GDM1 (cell line): ENCODE measurements around the gene CNGA1.

Experiments
- DNase-seq: peaks from one replicate; lab custom pipeline; 2025; lab: John Stamatoyannopoulos, UW

CNGA1 gene

GRCh38 chr4:47899639-47900038 lies 116.8 kb downstream of the CNGA1 start:
- no peak for DNase-seq

GRCh38 chr4:47891928-47892327 lies 124.6 kb downstream of the CNGA1 start:
- no peak for DNase-seq
